ENCODE measurements around the gene ATXN7L3B.
"Not testable (repeated sequence)": the region's sequence is repeated elsewhere in the genome, so short reads cannot be mapped to it uniquely, and the experiment has no call there.

ATXN7L3B gene

GRCh38 chr12:74537707-74538385, at the start of gene ATXN7L3B:
Gene ATXN7L3B (plus strand): TSS chr12:74537835. CDS start chr12:74538113, 278 bp downstream.
- peak; percentile 95 for DNase-seq

GRCh38 chr12:74488134-74488533, 49.5 kb upstream of the ATXN7L3B start:
- DNase-seq: no peak

- no peak for DNase-seq
Observed at GRCh38 chr12:74489543-74489942, 48.1 kb upstream of the ATXN7L3B start.

- no peak for DNase-seq
Observed at GRCh38 chr12:74490390-74491064, 47.1 kb upstream of the ATXN7L3B start.

- no peak for DNase-seq
Observed at GRCh38 chr12:74491374-74491773, 46.3 kb upstream of the ATXN7L3B start.

- DNase-seq: no peak
Observed at GRCh38 chr12:74499192-74499591, 38.4 kb upstream of the ATXN7L3B start.

- DNase-seq: not testable (repeated sequence)
Observed at GRCh38 chr12:74508873-74509657, 28.6 kb upstream of the ATXN7L3B start.

- no peak for DNase-seq
Observed at GRCh38 chr12:74509886-74510285, 27.7 kb upstream of the ATXN7L3B start.

- DNase-seq: no peak
Observed at GRCh38 chr12:74514098-74514872, 23.4 kb upstream of the ATXN7L3B start.

GRCh38 chr12:74515849-74516248, 21.8 kb upstream of the ATXN7L3B start:
- DNase-seq: no peak

GRCh38 chr12:74526535-74526934, 11.1 kb upstream of the ATXN7L3B start:
- DNase-seq: no peak

GRCh38 chr12:74527491-74527890, 10.1 kb upstream of the ATXN7L3B start:
- DNase-seq: no peak

- no peak for DNase-seq
Observed at GRCh38 chr12:74530676-74531075, 7.0 kb upstream of the ATXN7L3B start.

GRCh38 chr12:74535536-74535935, 2.1 kb upstream of the ATXN7L3B start:
- no peak for DNase-seq

GRCh38 chr12:74537126-74537706, 419 bp upstream of the ATXN7L3B start:
- peak; percentile 56 for DNase-seq

- no peak for DNase-seq
Observed at GRCh38 chr12:74538491-74539258, 1.0 kb downstream of the ATXN7L3B start.

GRCh38 chr12:74539261-74539660, 1.6 kb downstream of the ATXN7L3B start:
- DNase-seq: no peak

- no peak for DNase-seq
Observed at GRCh38 chr12:74539765-74540526, 2.3 kb downstream of the ATXN7L3B start.

- no peak for DNase-seq
Observed at GRCh38 chr12:74541074-74541473, 3.4 kb downstream of the ATXN7L3B start.

- DNase-seq: no peak
Observed at GRCh38 chr12:74547249-74547648, 9.6 kb downstream of the ATXN7L3B start.

- DNase-seq: no peak
Observed at GRCh38 chr12:74551291-74551690, 13.7 kb downstream of the ATXN7L3B start.

All from HCEC 1CT (cell line).